ENCODE results near the gene ENAH.
"Not testable (repeated sequence)": the region's sequence is repeated elsewhere in the genome, so short reads cannot be mapped to it uniquely, and the experiment has no call there.

Gene ENAH

GRCh38 chr1:225520587-225521227 is 132.2 kb downstream of the ENAH start:
- DNase-seq = no peak

- DNase-seq = no peak
Observed at GRCh38 chr1:225519166-225519863, 133.6 kb downstream of the ENAH start.

- no peak for DNase-seq
Observed at GRCh38 chr1:225517697-225518096, 135.2 kb downstream of the ENAH start.

GRCh38 chr1:225517221-225517620 is 135.7 kb downstream of the ENAH start:
- no peak for DNase-seq

- DNase-seq = no peak
Observed at GRCh38 chr1:225514671-225515081, 138.2 kb downstream of the ENAH start.

GRCh38 chr1:225513576-225513975 is 139.3 kb downstream of the ENAH start:
- not testable (repeated sequence) for DNase-seq

GRCh38 chr1:225511828-225512381 is 141.0 kb downstream of the ENAH start:
- DNase-seq = no peak

GRCh38 chr1:225510740-225511139 is 142.2 kb downstream of the ENAH start:
- not testable (repeated sequence) for DNase-seq

GRCh38 chr1:225509770-225510169 is 143.2 kb downstream of the ENAH start:
- DNase-seq = no peak

GRCh38 chr1:225509376-225509707 is 143.6 kb downstream of the ENAH start:
- no peak for DNase-seq

- DNase-seq = no peak
Observed at GRCh38 chr1:225508538-225509375, 144.2 kb downstream of the ENAH start.

GRCh38 chr1:225506727-225507126 is 146.2 kb downstream of the ENAH start:
- no peak for DNase-seq

GRCh38 chr1:225504776-225505175 is 148.1 kb downstream of the ENAH start:
- DNase-seq = no peak

- no peak for DNase-seq
Observed at GRCh38 chr1:225500624-225501192, 152.2 kb downstream of the ENAH start.

GRCh38 chr1:225498549-225499136 is 154.3 kb downstream of the ENAH start:
- no peak for DNase-seq

- no peak for DNase-seq
Observed at GRCh38 chr1:225494789-225495359, 158.0 kb downstream of the ENAH start.

- no peak for DNase-seq
Observed at GRCh38 chr1:225493591-225494246, 159.2 kb downstream of the ENAH start.

- no peak for DNase-seq
Observed at GRCh38 chr1:225488676-225489075, 164.2 kb downstream of the ENAH start.

- no peak for DNase-seq
Observed at GRCh38 chr1:225486856-225487255, 166.1 kb downstream of the ENAH start.

- no peak for DNase-seq
Observed at GRCh38 chr1:225485991-225486530, 166.9 kb downstream of the ENAH start.

GRCh38 chr1:225485226-225485625 is 167.7 kb downstream of the ENAH start:
- no peak for DNase-seq
